GM12875 (cell line): ENCODE data around the gene ETV5.

Experiments used
- H3K4me3 ChIP-seq: one replicate; pipeline ENCODE4 v1.5.1; 2011; ENCODE audit warnings: low read depth, low read length, control low read depth
- TF ChIP-seq, protein P1 (sequence below): IDR thresholded peaks from 2 replicates; pipeline ENCODE4 v1.5.1; 2011; ENCODE audit warnings: low read depth, mild to moderate bottlenecking, control low read depth, inconsistent platforms, low read length, moderate library complexity, borderline replicate concordance; ENCODE audit not compliant: insufficient read depth

ETV5 gene

DNA sequence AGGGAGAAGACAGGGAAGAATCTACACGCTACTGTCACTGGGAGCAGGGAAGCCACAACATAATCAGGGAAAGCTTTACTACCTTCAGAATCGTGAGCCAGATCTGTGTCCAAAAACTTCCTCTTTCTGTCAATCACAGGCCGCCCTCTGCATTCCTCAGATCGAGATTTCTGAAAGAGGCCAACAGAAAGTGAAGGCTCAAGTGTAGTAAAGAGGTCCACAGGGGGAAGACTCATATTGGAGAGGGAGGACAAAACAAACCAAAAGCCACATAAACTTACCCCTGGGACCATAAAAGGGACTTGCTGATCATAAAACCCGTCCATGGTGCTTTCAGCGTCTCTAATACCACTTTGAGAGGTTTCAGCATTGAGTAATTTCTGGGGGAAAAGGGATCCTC is 3.3 kb downstream of the ETV5 start:
- TF ChIP-seq, protein P1, sequence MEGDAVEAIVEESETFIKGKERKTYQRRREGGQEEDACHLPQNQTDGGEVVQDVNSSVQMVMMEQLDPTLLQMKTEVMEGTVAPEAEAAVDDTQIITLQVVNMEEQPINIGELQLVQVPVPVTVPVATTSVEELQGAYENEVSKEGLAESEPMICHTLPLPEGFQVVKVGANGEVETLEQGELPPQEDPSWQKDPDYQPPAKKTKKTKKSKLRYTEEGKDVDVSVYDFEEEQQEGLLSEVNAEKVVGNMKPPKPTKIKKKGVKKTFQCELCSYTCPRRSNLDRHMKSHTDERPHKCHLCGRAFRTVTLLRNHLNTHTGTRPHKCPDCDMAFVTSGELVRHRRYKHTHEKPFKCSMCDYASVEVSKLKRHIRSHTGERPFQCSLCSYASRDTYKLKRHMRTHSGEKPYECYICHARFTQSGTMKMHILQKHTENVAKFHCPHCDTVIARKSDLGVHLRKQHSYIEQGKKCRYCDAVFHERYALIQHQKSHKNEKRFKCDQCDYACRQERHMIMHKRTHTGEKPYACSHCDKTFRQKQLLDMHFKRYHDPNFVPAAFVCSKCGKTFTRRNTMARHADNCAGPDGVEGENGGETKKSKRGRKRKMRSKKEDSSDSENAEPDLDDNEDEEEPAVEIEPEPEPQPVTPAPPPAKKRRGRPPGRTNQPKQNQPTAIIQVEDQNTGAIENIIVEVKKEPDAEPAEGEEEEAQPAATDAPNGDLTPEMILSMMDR = no peak
- H3K4me3 ChIP-seq = no peak overlapping the region

- TF ChIP-seq, protein P1 = no peak
- no peak overlapping the region for H3K4me3 ChIP-seq
Observed at GRCh38 chr3:186102687-186103086, 6.2 kb downstream of the ETV5 start.

DNA sequence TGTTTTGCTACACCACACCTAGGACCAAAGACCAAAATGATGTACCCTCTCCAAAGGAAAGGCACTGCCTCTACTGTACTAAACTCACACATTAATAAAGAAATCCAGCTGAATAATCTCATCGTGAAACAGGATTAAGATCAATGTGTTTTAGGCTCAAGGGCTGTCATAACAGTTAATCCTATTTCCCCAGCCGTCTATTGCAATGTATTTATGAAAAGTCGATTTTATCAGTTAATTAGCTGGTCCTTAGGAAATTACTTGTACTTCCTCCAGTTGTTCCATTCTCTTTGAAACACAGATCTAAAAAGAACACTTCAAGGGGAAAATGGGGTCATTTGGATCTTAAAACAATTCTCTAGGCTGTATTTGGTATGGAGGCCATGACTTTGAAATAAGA is 8.5 kb downstream of the ETV5 start:
- no peak overlapping the region for H3K4me3 ChIP-seq
- TF ChIP-seq, protein P1 = no peak

DNA sequence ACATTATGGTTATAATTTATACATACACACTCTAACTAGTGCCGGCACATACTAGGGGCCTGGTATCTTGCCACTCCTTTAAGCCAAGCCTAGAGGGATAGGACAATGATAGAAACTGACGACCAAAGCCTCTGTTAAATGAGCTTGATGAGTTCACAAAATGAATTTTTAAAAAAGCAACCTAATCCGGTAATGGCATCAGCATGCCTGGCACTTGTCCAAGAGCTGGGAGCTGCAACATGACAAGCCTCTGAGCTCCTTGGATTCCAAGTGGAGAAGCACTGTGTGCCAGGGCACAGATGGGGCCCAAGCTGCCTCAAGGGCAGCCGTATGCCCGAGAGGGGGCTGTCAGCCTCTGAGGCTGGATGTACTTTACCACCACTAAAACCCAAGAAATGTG is 9.7 kb downstream of the ETV5 start:
- no peak overlapping the region for H3K4me3 ChIP-seq
- TF ChIP-seq, protein P1 = no peak

- no peak overlapping the region for H3K4me3 ChIP-seq
- TF ChIP-seq, protein P1 = no peak
Observed at GRCh38 chr3:186098740-186099139, 10.1 kb downstream of the ETV5 start.

GRCh38 chr3:186097663-186098451 is 11.0 kb downstream of the ETV5 start:
- no peak overlapping the region for H3K4me3 ChIP-seq

GRCh38 chr3:186097317-186097662 is 11.6 kb downstream of the ETV5 start:
- no peak overlapping the region for H3K4me3 ChIP-seq
- TF ChIP-seq, protein P1 = no peak

More at GRCh38 chr3:186097663-186098451, 11.0 kb downstream of the ETV5 start:
- TF ChIP-seq, protein P1 = no peak
